CD8-positive, alpha-beta memory T cell (primary cell): Measurements from ENCODE around the gene GRIK4. TPM values are rescaled to one million over a fixed set of nuclear protein-coding genes. Genes with fewer than 3 reads are reported as not detected.
"Not testable (repeated sequence)": the region's sequence is repeated elsewhere in the genome, so short reads cannot be mapped to it uniquely, and the experiment has no call there.

Experiments
- CTCF ChIA-PET: fragments of 350-600 bp; sonication (Branson Sonifier 250); formaldehyde crosslinking; loops from one replicate; lab custom pipeline; 2021; ENCODE audit warnings: antibody characterized with exemption; lab: Charles Lee
- POLR2A ChIA-PET: fragments of 350-600 bp; sonication (Branson Sonifier 250); formaldehyde crosslinking; loops from one replicate; lab custom pipeline; 2021; ENCODE audit warnings: antibody characterized with exemption; lab: Charles Lee
- DNase-seq, 5 donors: peaks; one replicate each; pipeline versions ENCODE4 v3.0.0 to v3.0.0-alpha.2; 2020 to 2022; ENCODE audit warnings: mixed read lengths in 1 of 5
- H3K27ac ChIP-seq: one replicate; pipeline ENCODE4 v1.7.0; 2013; ENCODE audit warnings: low read depth, mild to moderate bottlenecking, low read length, moderate library complexity
- H3K27me3 ChIP-seq: 2 replicates; pipeline ENCODE4 v1.7.0; 2013; ENCODE audit warnings: low read length, mild to moderate bottlenecking; ENCODE audit not compliant: insufficient read depth, poor library complexity, severe bottlenecking
- H3K36me3 ChIP-seq: 2 replicates; pipeline ENCODE4 v1.7.0; 2013; ENCODE audit warnings: mild to moderate bottlenecking, low read length, moderate library complexity; ENCODE audit not compliant: insufficient read depth
- H3K4me1 ChIP-seq: 2 replicates; pipeline ENCODE4 v1.7.0; 2013; ENCODE audit warnings: mild to moderate bottlenecking, low read length, moderate library complexity; ENCODE audit not compliant: insufficient read depth
- H3K4me3 ChIP-seq: 2 replicates; pipeline ENCODE4 v1.7.0; 2013; ENCODE audit warnings: mild to moderate bottlenecking, low read length
- H3K9me3 ChIP-seq: 2 replicates; pipeline ENCODE4 v1.7.0; 2013; ENCODE audit warnings: mild to moderate bottlenecking, low read length
- H3K27ac Mint-ChIP-seq, 8 donors: one replicate each; pipeline ENCODE4 v1.8.0; 2020 to 2021; ENCODE audit warnings: mixed read lengths in 8 of 8, mild to moderate bottlenecking in 6 of 8, inconsistent platforms in 3 of 8, moderate library complexity in 3 of 8
- H3K27me3 Mint-ChIP-seq, 2 donors: one replicate each; pipeline ENCODE4 v1.8.0; 2020 to 2021; ENCODE audit warnings: mixed read lengths in 2 of 2, mild to moderate bottlenecking in 1 of 2, moderate library complexity in 1 of 2
- H3K36me3 Mint-ChIP-seq, 3 donors: one replicate each; pipeline ENCODE4 v1.8.0; 2020 to 2021; ENCODE audit warnings: mixed read lengths in 3 of 3, inconsistent platforms in 1 of 3, mild to moderate bottlenecking in 1 of 3
- H3K4me1 Mint-ChIP-seq, 3 donors: one replicate each; pipeline ENCODE4 v1.8.0; 2020 to 2021; ENCODE audit warnings: mixed read lengths in 3 of 3, inconsistent platforms in 1 of 3, mild to moderate bottlenecking in 1 of 3
- H3K4me3 Mint-ChIP-seq, 7 donors: one replicate each; pipeline ENCODE4 v1.8.0; 2020 to 2021; ENCODE audit warnings: mixed read lengths in 7 of 7, mild to moderate bottlenecking in 6 of 7, moderate library complexity in 4 of 7, inconsistent platforms in 2 of 7
- H3K9me3 Mint-ChIP-seq, 5 donors: one replicate each; pipeline ENCODE4 v1.8.0; 2020 to 2022; ENCODE audit warnings: mixed read lengths in 5 of 5, mild to moderate bottlenecking in 3 of 5, moderate library complexity in 2 of 5, inconsistent platforms in 1 of 5
- polyA plus RNA-seq: library from polyadenylated mRNA; unstranded; fragments of 300-500 nt; fragmentation: Illumina TruSeq; gene quantifications from one replicate; pipeline ENCODE4 v1.2.3, GENCODE V29; 2021
- total RNA-seq, 2 experiments: library from RNA; stranded (reverse); gene quantifications; one replicate each; pipeline ENCODE4 v1.2.3, GENCODE V29; 2021

The GRIK4 gene
- total and polyA plus RNA-seq, 3 experiments from 2014 or later: 0.07 TPM; not detected in 2

- Mint-ChIP-seq H3K27me3 (peaks cover 4 to 15% of the 10 kb centered on the region in 2 donors), H3K27ac (no peak overlapping the region), H3K36me3 (peaks cover 0 to under 1% (median 0%) of the 10 kb centered on the region in 3 donors), H3K4me3 (no peak overlapping the region), H3K4me1 (peaks cover 5 to 9% (median 5%) of the 10 kb centered on the region in 3 donors), H3K9me3 (no peaks in the 10 kb centered on the region)
- POLR2A ChIA-PET: no interaction called here
- Histone ChIP-seq H3K27ac (no peak overlapping the region), H3K4me3 (no peak overlapping the region), H3K9me3 (no peaks in the 10 kb centered on the region), H3K4me1 (peaks cover 3% of the 10 kb centered on the region), H3K27me3 (no peaks in the 10 kb centered on the region), H3K36me3 (no peaks in the 10 kb centered on the region)
- CTCF ChIA-PET: no interaction called here
- no peak for DNase-seq
Observed at GRCh38 chr11:121018746-121019145, 507.2 kb downstream of the GRIK4 start.

GRCh38 chr11:121021718-121022117 lies 510.2 kb downstream of the GRIK4 start:
- POLR2A ChIA-PET, H3K9me3 ChIP-seq, CTCF ChIA-PET, H3K36me3 ChIP-seq, H3K36me3 Mint-ChIP-seq, H3K4me3 ChIP-seq, DNase-seq, H3K4me3 Mint-ChIP-seq, H3K9me3 Mint-ChIP-seq, H3K27ac Mint-ChIP-seq, H3K27me3 ChIP-seq, H3K27ac ChIP-seq: not testable (repeated sequence)
- H3K4me1 ChIP-seq: peaks cover 20% of the 10 kb centered on the region
- peaks cover 4 to 15% of the 10 kb centered on the region in 2 donors for H3K27me3 Mint-ChIP-seq
- peaks cover 23 to 32% (median 27%) of the 10 kb centered on the region in 3 donors for H3K4me1 Mint-ChIP-seq

- peak; percentile 44 to 88 (median 69) for DNase-seq
- Mint-ChIP-seq H3K4me1 (peaks cover 23 to 48% (median 35%) of the 10 kb centered on the region in 3 donors), H3K27ac (peak within 1 kb of the TSS; percentile 58 to 92 (median 88)), H3K4me3 (peak within 1 kb of the TSS; percentile 86 to 94 (median 89)), H3K27me3 (peaks cover 4 to 10% of the 10 kb centered on the region in 2 donors), H3K9me3 (no peaks in the 10 kb centered on the region), H3K36me3 (peaks cover 0 to 3% (median 0%) of the 10 kb centered on the region in 3 donors)
- peak within 1 kb of the TSS; percentile 71 for H3K4me3 ChIP-seq
- ChIA-PET POLR2A (no interaction called here), CTCF (no interaction called here)
- H3K9me3 ChIP-seq: no peaks in the 10 kb centered on the region
- H3K27me3 ChIP-seq: no peaks in the 10 kb centered on the region
- H3K27ac ChIP-seq: no peak within 1 kb of the TSS
- peaks cover 20% of the 10 kb centered on the region for H3K4me1 ChIP-seq
- no peaks in the 10 kb centered on the region for H3K36me3 ChIP-seq
Observed at GRCh38 chr11:121023848-121024751, 512.6 kb downstream of the GRIK4 start, which contains the start of gene TBCEL. Gene TBCEL, plus strand, starts transcription at chr11:121024102. Its CDS starts 21,589 bp downstream, at chr11:121045691.

- peak in 1 of 5 donors; percentile 13 for DNase-seq
- Mint-ChIP-seq H3K9me3 (no peaks in the 10 kb centered on the region), H3K4me3 (peak overlapping the region; percentile 86 to 94 (median 89)), H3K27me3 (peaks cover 2 to 4% of the 10 kb centered on the region in 2 donors), H3K4me1 (peaks cover 26 to 53% (median 39%) of the 10 kb centered on the region in 3 donors), H3K27ac (peak overlapping the region in 6 of 8 donors; percentile 78 to 92 (median 88)), H3K36me3 (peaks cover under 1 to 3% (median 2%) of the 10 kb centered on the region in 3 donors)
- peak overlapping the region; percentile 71 for H3K4me3 ChIP-seq
- H3K27me3 ChIP-seq: no peaks in the 10 kb centered on the region
- H3K4me1 ChIP-seq: peaks cover 20% of the 10 kb centered on the region
- H3K27ac ChIP-seq: no peak overlapping the region
- ChIA-PET POLR2A (no interaction called here), CTCF (no interaction called here)
- H3K36me3 ChIP-seq: no peaks in the 10 kb centered on the region
- H3K9me3 ChIP-seq: no peaks in the 10 kb centered on the region
Observed at GRCh38 chr11:121024989-121025388, 513.4 kb downstream of the GRIK4 start.

GRCh38 chr11:121029153-121029552 lies 517.6 kb downstream of the GRIK4 start:
- ChIA-PET POLR2A (no interaction called here), CTCF (no interaction called here)
- Mint-ChIP-seq H3K9me3 (no peaks in the 10 kb centered on the region), H3K4me3 (no peak overlapping the region), H3K27me3 (no peaks in the 10 kb centered on the region), H3K27ac (no peak overlapping the region), H3K36me3 (peaks cover 0 to 7% (median 6%) of the 10 kb centered on the region in 3 donors), H3K4me1 (peaks cover 24 to 50% (median 38%) of the 10 kb centered on the region in 3 donors)
- no peaks in the 10 kb centered on the region for H3K36me3 ChIP-seq
- no peak overlapping the region for H3K4me3 ChIP-seq
- no peak for DNase-seq
- H3K9me3 ChIP-seq: no peaks in the 10 kb centered on the region
- H3K27me3 ChIP-seq: no peaks in the 10 kb centered on the region
- H3K27ac ChIP-seq: no peak overlapping the region
- H3K4me1 ChIP-seq: peaks cover 15% of the 10 kb centered on the region

- Histone ChIP-seq H3K27ac (no peak overlapping the region), H3K4me1 (peaks cover 10% of the 10 kb centered on the region), H3K27me3 (no peaks in the 10 kb centered on the region), H3K9me3 (no peaks in the 10 kb centered on the region), H3K36me3 (no peaks in the 10 kb centered on the region), H3K4me3 (no peak overlapping the region)
- Mint-ChIP-seq H3K4me1 (peaks cover 18 to 44% (median 32%) of the 10 kb centered on the region in 3 donors), H3K9me3 (no peaks in the 10 kb centered on the region), H3K36me3 (peaks cover 0 to 7% (median 6%) of the 10 kb centered on the region in 3 donors), H3K27ac (no peak overlapping the region), H3K27me3 (no peaks in the 10 kb centered on the region), H3K4me3 (no peak overlapping the region)
- ChIA-PET POLR2A (no interaction called here), CTCF (no interaction called here)
- no peak for DNase-seq
Observed at GRCh38 chr11:121029813-121030445, 518.4 kb downstream of the GRIK4 start.

GRCh38 chr11:121031167-121031566 lies 519.6 kb downstream of the GRIK4 start:
- no peaks in the 10 kb centered on the region for H3K9me3 ChIP-seq
- no peak overlapping the region for H3K27ac ChIP-seq
- H3K27me3 ChIP-seq: no peaks in the 10 kb centered on the region
- ChIA-PET CTCF (no interaction called here), POLR2A (no interaction called here)
- peaks cover 12 to 45% (median 32%) of the 10 kb centered on the region in 3 donors for H3K4me1 Mint-ChIP-seq
- H3K9me3 Mint-ChIP-seq: no peaks in the 10 kb centered on the region
- no peaks in the 10 kb centered on the region for H3K36me3 ChIP-seq
- no peak overlapping the region for H3K27ac Mint-ChIP-seq
- H3K4me3 Mint-ChIP-seq: no peak overlapping the region
- H3K36me3 Mint-ChIP-seq: peaks cover 0 to 7% (median 6%) of the 10 kb centered on the region in 3 donors
- H3K4me1 ChIP-seq: no peaks in the 10 kb centered on the region
- no peaks in the 10 kb centered on the region for H3K27me3 Mint-ChIP-seq
- DNase-seq: no peak
- H3K4me3 ChIP-seq: no peak overlapping the region

- H3K9me3 Mint-ChIP-seq, H3K36me3 ChIP-seq, H3K27ac Mint-ChIP-seq, H3K4me3 Mint-ChIP-seq, CTCF ChIA-PET, DNase-seq, H3K27me3 Mint-ChIP-seq, H3K9me3 ChIP-seq, H3K27me3 ChIP-seq, H3K4me1 ChIP-seq, H3K4me3 ChIP-seq, POLR2A ChIA-PET, H3K36me3 Mint-ChIP-seq, H3K27ac ChIP-seq: not testable (repeated sequence)
- H3K4me1 Mint-ChIP-seq: peaks cover 16 to 45% (median 34%) of the 10 kb centered on the region in 3 donors
Observed at GRCh38 chr11:121031648-121032047, 520.1 kb downstream of the GRIK4 start.
